NOMO-1 treated with dmso at 0.1 percent for 144 hours (cell line): ENCODE data around the gene RNF130.
"Not testable (repeated sequence)": the region's sequence is repeated elsewhere in the genome, so short reads cannot be mapped to it uniquely, and the experiment has no call there.

ENCODE experiments used
- DNase-seq: peaks from one replicate; lab custom pipeline; 2025; ENCODE audit not compliant: unreplicated experiment; lab: John Stamatoyannopoulos, UW

RNF130 gene

GRCh38 chr5:179978792-179979191, 92.8 kb downstream of the RNF130 start:
- DNase-seq, result no peak

GRCh38 chr5:179975713-179976134, 95.8 kb downstream of the RNF130 start:
- DNase-seq, result no peak

GRCh38 chr5:179974946-179975712, 96.4 kb downstream of the RNF130 start:
- peak; percentile 5 for DNase-seq

- no peak for DNase-seq
Measured at GRCh38 chr5:179974246-179974945, 97.2 kb downstream of the RNF130 start.

- DNase-seq, result no peak
Measured at GRCh38 chr5:179973391-179973790, 98.2 kb downstream of the RNF130 start.

GRCh38 chr5:179969110-179969509, 102.4 kb downstream of the RNF130 start:
- no peak for DNase-seq

GRCh38 chr5:179967489-179967888, 104.1 kb downstream of the RNF130 start:
- DNase-seq, result no peak

- DNase-seq, result no peak
Measured at GRCh38 chr5:179964015-179964414, 107.5 kb downstream of the RNF130 start.

- DNase-seq, result no peak
Measured at GRCh38 chr5:179963375-179963774, 108.2 kb downstream of the RNF130 start.

GRCh38 chr5:179960204-179960831, 111.2 kb downstream of the RNF130 start:
- no peak for DNase-seq

GRCh38 chr5:179959641-179960040, 111.9 kb downstream of the RNF130 start:
- peak; percentile 40 for DNase-seq

GRCh38 chr5:179959118-179959517, 112.4 kb downstream of the RNF130 start:
- DNase-seq, result not testable (repeated sequence)

GRCh38 chr5:179955630-179956029, 115.9 kb downstream of the RNF130 start:
- DNase-seq, result no peak

- no peak for DNase-seq
Measured at GRCh38 chr5:179955062-179955461, 116.5 kb downstream of the RNF130 start.

- no peak for DNase-seq
Measured at GRCh38 chr5:179954434-179954833, 117.1 kb downstream of the RNF130 start.

- no peak for DNase-seq
Measured at GRCh38 chr5:179953987-179954386, 117.6 kb downstream of the RNF130 start.

GRCh38 chr5:179936976-179937681, 134.4 kb downstream of the RNF130 start:
- no peak for DNase-seq

GRCh38 chr5:179930788-179931473, 140.6 kb downstream of the RNF130 start:
- DNase-seq, result no peak

GRCh38 chr5:179927824-179928223, 143.7 kb downstream of the RNF130 start:
- no peak for DNase-seq

GRCh38 chr5:179926657-179927056, 144.9 kb downstream of the RNF130 start:
- no peak for DNase-seq

- peak; percentile 95 for DNase-seq
Measured at GRCh38 chr5:179923436-179923835, 148.1 kb downstream of the RNF130 start.
